Erythroblast (primary cell): ENCODE measurements around the gene COL16A1.

ENCODE experiments used
- GATA1 ChIP-seq: IDR thresholded peaks from 2 replicates; pipeline ENCODE4 v1.6.1; 2011; ENCODE audit warnings: low read depth, mild to moderate bottlenecking, control low read depth, low read length, moderate library complexity
- POLR2A ChIP-seq: IDR thresholded peaks from 2 replicates; pipeline ENCODE4 v1.6.1; 2011; ENCODE audit warnings: mild to moderate bottlenecking, low read length

- TF ChIP-seq POLR2A = no peak
- TF ChIP-seq GATA1 = no peak
Observed at GRCh38 chr1:31669433-31669785, 34.4 kb downstream of the COL16A1 start.
